ENCODE measurements around the gene IL11.
"Not testable (repeated sequence)": the region's sequence is repeated elsewhere in the genome, so short reads cannot be mapped to it uniquely, and the experiment has no call there.

Gene IL11

GRCh38 chr19:55410168-55410567 is 39.9 kb upstream of the IL11 start:
- H3K4ac ChIP-seq (ENCODE audit: low read length), result no peak overlapping the region
- H2BK120ac ChIP-seq (ENCODE audit: low read depth, low read length), result no peak overlapping the region
- H3K4me1 ChIP-seq (ENCODE audit: control insufficient read depth in 2 of 2, insufficient read depth in 1 of 2, low read depth in 1 of 2, low read length in 2 of 2), result peaks cover 19 to 20% of the 10 kb centered on the region in 2 donors
- H3K4me2 ChIP-seq (ENCODE audit: insufficient read depth, low read length, poor library complexity, severe bottlenecking), result no peak overlapping the region
- H3K14ac ChIP-seq (ENCODE audit: low read length), result no peak overlapping the region
- H3K27me3 ChIP-seq (ENCODE audit: control insufficient read depth in 3 of 3, insufficient read depth in 3 of 3, low read depth in 1 of 3, low read length in 3 of 3), result no peaks in the 10 kb centered on the region
- peaks cover 5 to 19% of the 10 kb centered on the region in 2 donors for H3K9me3 ChIP-seq (replicated peaks in 1 of 2; ENCODE audit: control insufficient read depth in 2 of 2, insufficient read depth in 1 of 2, low read depth in 1 of 2, low read length in 2 of 2)
- H2BK5ac ChIP-seq (ENCODE audit: low read length), result no peak overlapping the region
- no peak overlapping the region for H2AK5ac ChIP-seq (ENCODE audit: low read depth, low read length)
- no CpG with 5 or more reads among the region's 2 CpGs for WGBS, 2 donors (ENCODE audit: extremely low coverage in 2 of 2, insufficient read length in 2 of 2, insufficient replicate concordance in 1 of 2)
- no peak overlapping the region for H3K27ac ChIP-seq (replicated peaks; ENCODE audit: low read length)
- H2AFZ ChIP-seq (ENCODE audit: low read length), result no peak overlapping the region
- peaks cover 7% of the 10 kb centered on the region for H3K79me1 ChIP-seq (ENCODE audit: low read depth, low read length)
- no peak overlapping the region for H3K23ac ChIP-seq (ENCODE audit: low read depth, low read length, poor library complexity)
- H4K8ac ChIP-seq (ENCODE audit: low read depth, low read length), result no peak overlapping the region
- H2BK15ac ChIP-seq (ENCODE audit: low read length), result no peak overlapping the region
- peaks cover 13 to 18% of the 10 kb centered on the region in 2 donors for H3K36me3 ChIP-seq (replicated peaks in 1 of 2; ENCODE audit: control insufficient read depth in 2 of 2, insufficient read depth in 2 of 2, low read length in 2 of 2)
- H3K9ac ChIP-seq (ENCODE audit: low read depth, low read length, poor library complexity), result no peak overlapping the region
- H3K18ac ChIP-seq (ENCODE audit: low read length), result no peak overlapping the region
- H3K4me3 ChIP-seq (ENCODE audit: low read length in 2 of 2), result no peak overlapping the region
- DNase-seq (ENCODE audit: low spot score), result no peak
- no peak overlapping the region for H4K91ac ChIP-seq (ENCODE audit: low read depth, low read length, poor library complexity)
- no peak overlapping the region for H2BK12ac ChIP-seq (ENCODE audit: low read length)

GRCh38 chr19:55409179-55409578 is 38.9 kb upstream of the IL11 start:
- DNase-seq (ENCODE audit: low spot score); H2AK5ac ChIP-seq (ENCODE audit: low read depth, low read length): not testable (repeated sequence)
- WGBS, 2 donors (ENCODE audit: extremely low coverage in 2 of 2, insufficient read length in 2 of 2, insufficient replicate concordance in 1 of 2), result no CpG with 5 or more reads among the region's 8 CpGs

GRCh38 chr19:55408533-55408872 is 38.2 kb upstream of the IL11 start:
- Histone ChIP-seq H3K27me3 (ENCODE audit: control insufficient read depth in 3 of 3, insufficient read depth in 3 of 3, low read depth in 1 of 3, low read length in 3 of 3) (no peaks in the 10 kb centered on the region), H3K4me3 (ENCODE audit: low read length in 2 of 2) (peak overlapping the region; percentile 33 to 38), H3K23ac (ENCODE audit: low read depth, low read length, poor library complexity) (no peak overlapping the region), H3K4ac (ENCODE audit: low read length) (peak overlapping the region; percentile 28), H3K4me2 (ENCODE audit: insufficient read depth, low read length, poor library complexity, severe bottlenecking) (peak overlapping the region; percentile 63), H3K36me3 (replicated peaks in 1 of 2; ENCODE audit: control insufficient read depth in 2 of 2, insufficient read depth in 2 of 2, low read length in 2 of 2) (peaks cover 23 to 31% of the 10 kb centered on the region in 2 donors), H4K91ac (ENCODE audit: low read depth, low read length, poor library complexity) (peak overlapping the region; percentile 39), H3K14ac (ENCODE audit: low read length) (no peak overlapping the region), H3K4me1 (ENCODE audit: control insufficient read depth in 2 of 2, insufficient read depth in 1 of 2, low read depth in 1 of 2, low read length in 2 of 2) (peaks cover 19 to 20% of the 10 kb centered on the region in 2 donors), H2BK120ac (ENCODE audit: low read depth, low read length) (no peak overlapping the region), H3K9me3 (replicated peaks in 1 of 2; ENCODE audit: control insufficient read depth in 2 of 2, insufficient read depth in 1 of 2, low read depth in 1 of 2, low read length in 2 of 2) (peaks cover 5 to 19% of the 10 kb centered on the region in 2 donors), H2BK5ac (ENCODE audit: low read length) (no peak overlapping the region), H2BK15ac (ENCODE audit: low read length) (peak overlapping the region; percentile 13), H2BK12ac (ENCODE audit: low read length) (no peak overlapping the region), H2AK5ac (ENCODE audit: low read depth, low read length) (peak overlapping the region; percentile 95), H3K18ac (ENCODE audit: low read length) (peak overlapping the region; percentile 68), H4K8ac (ENCODE audit: low read depth, low read length) (peak overlapping the region; percentile 99), H3K9ac (ENCODE audit: low read depth, low read length, poor library complexity) (no peak overlapping the region), H2AFZ (ENCODE audit: low read length) (peak overlapping the region; percentile 94), H3K79me1 (ENCODE audit: low read depth, low read length) (peaks cover 9% of the 10 kb centered on the region), H3K27ac (replicated peaks; ENCODE audit: low read length) (peak overlapping the region; percentile 97)
- no peak for DNase-seq (ENCODE audit: low spot score)
- no CpG with 5 or more reads among the region's 9 CpGs for WGBS, 2 donors (ENCODE audit: extremely low coverage in 2 of 2, insufficient read length in 2 of 2, insufficient replicate concordance in 1 of 2)

More at GRCh38 chr19:55409179-55409578, 38.9 kb upstream of the IL11 start:
- not testable (repeated sequence) for H3K18ac ChIP-seq (ENCODE audit: low read length); H4K8ac ChIP-seq (ENCODE audit: low read depth, low read length); H2BK5ac ChIP-seq (ENCODE audit: low read length); H3K4me3 ChIP-seq (ENCODE audit: low read length in 2 of 2); H3K9ac ChIP-seq (ENCODE audit: low read depth, low read length, poor library complexity); H2BK15ac ChIP-seq (ENCODE audit: low read length); H2AFZ ChIP-seq (ENCODE audit: low read length); H3K23ac ChIP-seq (ENCODE audit: low read depth, low read length, poor library complexity); H3K4me2 ChIP-seq (ENCODE audit: insufficient read depth, low read length, poor library complexity, severe bottlenecking); H3K4ac ChIP-seq (ENCODE audit: low read length); H4K91ac ChIP-seq (ENCODE audit: low read depth, low read length, poor library complexity); H3K27me3 ChIP-seq (ENCODE audit: control insufficient read depth in 3 of 3, insufficient read depth in 3 of 3, low read depth in 1 of 3, low read length in 3 of 3); H2BK12ac ChIP-seq (ENCODE audit: low read length); H3K27ac ChIP-seq (replicated peaks; ENCODE audit: low read length); H3K79me1 ChIP-seq (ENCODE audit: low read depth, low read length); H3K14ac ChIP-seq (ENCODE audit: low read length); H2BK120ac ChIP-seq (ENCODE audit: low read depth, low read length)
- Histone ChIP-seq H3K36me3 (replicated peaks in 1 of 2; ENCODE audit: control insufficient read depth in 2 of 2, insufficient read depth in 2 of 2, low read length in 2 of 2) (peaks cover 19 to 25% of the 10 kb centered on the region in 2 donors), H3K4me1 (ENCODE audit: control insufficient read depth in 2 of 2, insufficient read depth in 1 of 2, low read depth in 1 of 2, low read length in 2 of 2) (peaks cover 19 to 20% of the 10 kb centered on the region in 2 donors), H3K9me3 (replicated peaks in 1 of 2; ENCODE audit: control insufficient read depth in 2 of 2, insufficient read depth in 1 of 2, low read depth in 1 of 2, low read length in 2 of 2) (peaks cover 5 to 19% of the 10 kb centered on the region in 2 donors)

- peaks cover 28 to 36% of the 10 kb centered on the region in 2 donors for H3K36me3 ChIP-seq (replicated peaks in 1 of 2; ENCODE audit: control insufficient read depth in 2 of 2, insufficient read depth in 2 of 2, low read length in 2 of 2)
- peaks cover 19 to 20% of the 10 kb centered on the region in 2 donors for H3K4me1 ChIP-seq (ENCODE audit: control insufficient read depth in 2 of 2, insufficient read depth in 1 of 2, low read depth in 1 of 2, low read length in 2 of 2)
- H2BK5ac ChIP-seq (ENCODE audit: low read length), result peak overlapping the region; percentile 88
- H3K14ac ChIP-seq (ENCODE audit: low read length), result no peak overlapping the region
- peak overlapping the region; percentile 13 for H2BK15ac ChIP-seq (ENCODE audit: low read length)
- peak; percentile 98 for DNase-seq (ENCODE audit: low spot score)
- no peak overlapping the region for H2BK120ac ChIP-seq (ENCODE audit: low read depth, low read length)
- no peaks in the 10 kb centered on the region for H3K27me3 ChIP-seq (ENCODE audit: control insufficient read depth in 3 of 3, insufficient read depth in 3 of 3, low read depth in 1 of 3, low read length in 3 of 3)
- peak overlapping the region; percentile 76 to 98 for H3K4me3 ChIP-seq (ENCODE audit: low read length in 2 of 2)
- H4K8ac ChIP-seq (ENCODE audit: low read depth, low read length), result peak overlapping the region; percentile 99
- WGBS, 2 donors (ENCODE audit: extremely low coverage in 2 of 2, insufficient read length in 2 of 2, insufficient replicate concordance in 1 of 2), result no CpG with 5 or more reads among the region's 72 CpGs
- H3K4me2 ChIP-seq (ENCODE audit: insufficient read depth, low read length, poor library complexity, severe bottlenecking), result peak overlapping the region; percentile 86
- peak overlapping the region; percentile 90 for H4K91ac ChIP-seq (ENCODE audit: low read depth, low read length, poor library complexity)
- no peak overlapping the region for H2BK12ac ChIP-seq (ENCODE audit: low read length)
- peak overlapping the region; percentile 95 for H2AK5ac ChIP-seq (ENCODE audit: low read depth, low read length)
- peaks cover 9% of the 10 kb centered on the region for H3K79me1 ChIP-seq (ENCODE audit: low read depth, low read length)
- peaks cover 5 to 19% of the 10 kb centered on the region in 2 donors for H3K9me3 ChIP-seq (replicated peaks in 1 of 2; ENCODE audit: control insufficient read depth in 2 of 2, insufficient read depth in 1 of 2, low read depth in 1 of 2, low read length in 2 of 2)
- peak overlapping the region; percentile 98 for H3K23ac ChIP-seq (ENCODE audit: low read depth, low read length, poor library complexity)
- H3K18ac ChIP-seq (ENCODE audit: low read length), result peak overlapping the region; percentile 94
- peak overlapping the region; percentile 51 for H3K9ac ChIP-seq (ENCODE audit: low read depth, low read length, poor library complexity)
- no peak overlapping the region for H3K4ac ChIP-seq (ENCODE audit: low read length)
- H3K27ac ChIP-seq (replicated peaks; ENCODE audit: low read length), result peak overlapping the region; percentile 98
- H2AFZ ChIP-seq (ENCODE audit: low read length), result peak overlapping the region; percentile 94
These were observed 37.7 kb upstream of the IL11 start for GRCh38 chr19:55407800-55408532.
